Esophagus muscularis mucosa (tissue), 4 donors: ENCODE results near the gene RAB44. TPM values are rescaled to one million over a fixed set of nuclear protein-coding genes. Genes with fewer than 3 reads are reported as not detected.
A peak's percentile ranks its signal among the peaks of the same experiment; 100 is the strongest.
"Not testable (repeated sequence)": the region's sequence is repeated elsewhere in the genome, so short reads cannot be mapped to it uniquely, and the experiment has no call there.

Source experiments
- DNase-seq: peaks from one replicate; pipeline ENCODE4 v3.0.0-alpha.2; 2017; ENCODE audit errors: extremely low spot score
- H3K27ac ChIP-seq, 4 donors: fragments of 200-600 bp; sonication (generic); replicated peaks in 1 of 4; 1 replicate in 3 of 4; 2 replicates in 1 of 4; pipeline ENCODE4 v1.5.1; 2016 to 2019; ENCODE audit warnings: mild to moderate bottlenecking in 1 of 4
- H3K27me3 ChIP-seq, 4 donors: fragments of 200-600 bp; sonication (generic); one replicate each; pipeline versions ENCODE4 v1.5.1 to v1.6.0; 2016 to 2019
- H3K36me3 ChIP-seq, 4 donors: fragments of 200-600 bp; sonication (generic); one replicate each; pipeline ENCODE4 v1.5.1; 2016 to 2019
- H3K4me1 ChIP-seq, 4 donors: fragments of 200-600 bp; sonication (generic); one replicate each; pipeline ENCODE4 v1.5.1; 2016 to 2019
- H3K4me3 ChIP-seq, 4 donors: fragments of 200-600 bp; sonication (generic); 1 replicate in 2 of 4; 2 replicates in 2 of 4; pipeline ENCODE4 v1.5.1; 2016 to 2019; ENCODE audit warnings: mild to moderate bottlenecking in 4 of 4, moderate library complexity in 1 of 4
- H3K9me3 ChIP-seq, 4 donors: fragments of 200-600 bp; sonication (generic); 1 replicate in 3 of 4; 2 replicates in 1 of 4; pipeline ENCODE4 v1.5.1; 2016 to 2019
- CTCF ChIP-seq, 3 experiments: fragments of 200-600 bp in 2 of 3; fragments of 450-650 bp in 1 of 3; sonication (generic) in 2 of 3; IDR thresholded peaks; one replicate each; pipeline ENCODE4 v1.5.1; 2017 to 2019; ENCODE audit warnings: antibody characterized with exemption in 3 of 3, mild to moderate bottlenecking in 2 of 3, moderate library complexity in 1 of 3
- EP300 ChIP-seq: sonication (generic); formaldehyde crosslinking; IDR thresholded peaks from one replicate; pipeline ENCODE4 v1.6.1; 2017; ENCODE audit warnings: antibody characterized with exemption
- POLR2A ChIP-seq: fragments of 450-650 bp; IDR thresholded peaks from one replicate; pipeline ENCODE4 v1.6.1; 2017; ENCODE audit warnings: antibody characterized with exemption, moderate library complexity, mild to moderate bottlenecking, low read depth
- POLR2AphosphoS5 ChIP-seq, 2 donors: sonication (generic); formaldehyde crosslinking; IDR thresholded peaks; one replicate each; pipeline ENCODE4 v1.6.1; 2017; ENCODE audit warnings: antibody characterized with exemption in 2 of 2
- WGBS: methylation state at CpG from one replicate; pipeline ENCODE4 v1.1.5; 2018; 5-methylcytosine and 5-hydroxymethylcytosine counted together
- intact Hi-C: fragments of 100-400 bp; cut with DNase I; formaldehyde crosslinking; loops from one replicate; pipeline ENCODE4 v1.15.1; 2023
- total RNA-seq, 4 donors: library from RNA; depleted of rRNA; stranded (reverse); fragments of >200 nt; gene quantifications; one replicate each; pipeline versions ENCODE4 v1.1.0 to v1.2.1, GENCODE V29; 2016

RAB44 gene
- total RNA-seq, 4 donors from 2014 or later: 0.19 to 1.5 (median 0.94) TPM

- Histone ChIP-seq H3K4me1 (peaks cover 0 to 8% (median 0%) of the 10 kb centered on the region in 4 donors), H3K9me3 (no peaks in the 10 kb centered on the region), H3K27me3 (peaks cover 0 to 2% (median 0%) of the 10 kb centered on the region in 4 donors), H3K27ac (no peak overlapping the region), H3K4me3 (no peak overlapping the region), H3K36me3 (no peaks in the 10 kb centered on the region)
- WGBS: 93% methylated on average over 11 of the region's 11 CpGs
- TF ChIP-seq CTCF (IDR thresholded peaks at IDR 0.05) (no peak), EP300 (no peak), POLR2AphosphoS5 (IDR thresholded peaks at IDR 0.05) (no peak), POLR2A (no peak)
- DNase-seq: no peak
- intact Hi-C loops: no loop called here
These were observed 45.8 kb upstream of the RAB44 start for GRCh38 chr6:36651659-36652379.

GRCh38 chr6:36654469-36654868, 43.2 kb upstream of the RAB44 start:
- H3K27ac ChIP-seq, intact Hi-C loops, H3K27me3 ChIP-seq, H3K9me3 ChIP-seq, DNase-seq, H3K4me3 ChIP-seq, H3K36me3 ChIP-seq: not testable (repeated sequence)
- peaks cover 0 to 20% (median 15%) of the 10 kb centered on the region in 4 donors for H3K4me1 ChIP-seq
- 90% methylated on average over 5 of the region's 5 CpGs for WGBS

GRCh38 chr6:36655085-36655724, 42.4 kb upstream of the RAB44 start:
- intact Hi-C loops: no loop called here
- WGBS: 68% methylated on average over 6 of the region's 6 CpGs
- TF ChIP-seq POLR2AphosphoS5 (IDR thresholded peaks at IDR 0.05) (no peak), EP300 (no peak), CTCF (IDR thresholded peaks at IDR 0.05) (no peak), POLR2A (no peak)
- no peaks in the 10 kb centered on the region for H3K9me3 ChIP-seq
- H3K4me1 ChIP-seq: peaks cover 0 to 22% (median 16%) of the 10 kb centered on the region in 4 donors
- no peak overlapping the region for H3K4me3 ChIP-seq
- H3K36me3 ChIP-seq: no peaks in the 10 kb centered on the region
- peaks cover 0 to 2% (median 0%) of the 10 kb centered on the region in 4 donors for H3K27me3 ChIP-seq
- DNase-seq: no peak
- H3K27ac ChIP-seq: no peak overlapping the region

- no peak for DNase-seq
- H3K4me1 ChIP-seq: peaks cover 7 to 30% (median 22%) of the 10 kb centered on the region in 4 donors
- intact Hi-C loops: no loop called here
- H3K4me3 ChIP-seq: no peak overlapping the region
- H3K27me3 ChIP-seq: peaks cover 0 to 2% (median 0%) of the 10 kb centered on the region in 4 donors
- 83% methylated on average over 5 of the region's 5 CpGs for WGBS
- no peaks in the 10 kb centered on the region for H3K9me3 ChIP-seq
- TF ChIP-seq POLR2AphosphoS5 (IDR thresholded peaks at IDR 0.05) (no peak), EP300 (no peak), CTCF (IDR thresholded peaks at IDR 0.05) (no peak)
- no peak overlapping the region for H3K27ac ChIP-seq
- H3K36me3 ChIP-seq: no peaks in the 10 kb centered on the region
These were observed 41.2 kb upstream of the RAB44 start for GRCh38 chr6:36656441-36656840.

GRCh38 chr6:36657271-36657670, 40.4 kb upstream of the RAB44 start:
- TF ChIP-seq POLR2AphosphoS5 (IDR thresholded peaks at IDR 0.05) (no peak), EP300 (no peak), POLR2A (no peak), CTCF (IDR thresholded peaks at IDR 0.05) (no peak)
- no peaks in the 10 kb centered on the region for H3K9me3 ChIP-seq
- peaks cover 0 to 2% (median 0%) of the 10 kb centered on the region in 4 donors for H3K27me3 ChIP-seq
- no peak for DNase-seq
- intact Hi-C loops: no loop called here
- H3K4me3 ChIP-seq: no peak overlapping the region
- peak overlapping the region in 2 of 4 donors; percentile 23 to 60 for H3K27ac ChIP-seq
- H3K4me1 ChIP-seq: peaks cover 7 to 30% (median 22%) of the 10 kb centered on the region in 4 donors
- no peaks in the 10 kb centered on the region for H3K36me3 ChIP-seq
- 100% methylated on average over 1 of the region's 1 CpG for WGBS
